Measurements from ENCODE around the gene SCG5.

SCG5 gene

GRCh38 chr15:32718821-32719716, 77.6 kb downstream of the SCG5 start:
- Histone ChIP-seq H3K4me2 (peak overlapping the region; percentile 89), H4K20me1 (peaks cover 27% of the 10 kb centered on the region), H3K27me3 (peaks cover 83% of the 10 kb centered on the region), H3K36me3 (no peaks in the 10 kb centered on the region), H3K9ac (no peak overlapping the region), H3K4me3 (peak overlapping the region; percentile 63), H3K4me1 (peaks cover 37% of the 10 kb centered on the region), H3K9me3 (peaks cover 4% of the 10 kb centered on the region; the same call in 1 of the 2 replicates), H3K27ac (no peak overlapping the region)
- no peak for TF ChIP-seq Cebpa-rat (IDR thresholded peaks at IDR 0.05)

GRCh38 chr15:32721596-32721995, 80.1 kb downstream of the SCG5 start:
- H3K36me3 ChIP-seq, result no peaks in the 10 kb centered on the region
- H3K4me2 ChIP-seq, result no peak overlapping the region
- peaks cover 27% of the 10 kb centered on the region for H4K20me1 ChIP-seq
- H3K27me3 ChIP-seq, result peaks cover 61% of the 10 kb centered on the region
- peaks cover 28% of the 10 kb centered on the region for H3K4me1 ChIP-seq
- H3K9ac ChIP-seq, result no peak overlapping the region
- no peak overlapping the region for H3K4me3 ChIP-seq
- peaks cover 7% of the 10 kb centered on the region for H3K9me3 ChIP-seq
- no peak overlapping the region for H3K27ac ChIP-seq
- TF ChIP-seq Cebpa-rat (IDR thresholded peaks at IDR 0.05), result no peak

GRCh38 chr15:32722136-32722535, 80.6 kb downstream of the SCG5 start:
- no peak overlapping the region for H3K27ac ChIP-seq
- H3K9me3 ChIP-seq, result peaks cover 7% of the 10 kb centered on the region
- no peak overlapping the region for H3K9ac ChIP-seq
- no peak overlapping the region for H3K4me2 ChIP-seq
- H3K4me1 ChIP-seq, result peaks cover 22% of the 10 kb centered on the region
- no peak overlapping the region for H3K4me3 ChIP-seq
- H3K36me3 ChIP-seq, result no peaks in the 10 kb centered on the region
- H4K20me1 ChIP-seq, result peaks cover 25% of the 10 kb centered on the region
- H3K27me3 ChIP-seq, result peaks cover 55% of the 10 kb centered on the region
- TF ChIP-seq Cebpa-rat (IDR thresholded peaks at IDR 0.05), result no peak

- Histone ChIP-seq H3K27me3 (peaks cover 43% of the 10 kb centered on the region), H3K9me3 (peaks cover 9% of the 10 kb centered on the region), H3K27ac (no peak overlapping the region), H4K20me1 (peaks cover 14% of the 10 kb centered on the region), H3K9ac (no peak overlapping the region), H3K4me1 (peaks cover 10% of the 10 kb centered on the region), H3K36me3 (no peaks in the 10 kb centered on the region), H3K4me2 (no peak overlapping the region), H3K4me3 (no peak overlapping the region)
- no peak for TF ChIP-seq Cebpa-rat (IDR thresholded peaks at IDR 0.05)
Measured at GRCh38 chr15:32723171-32723948, 81.8 kb downstream of the SCG5 start.

- no peaks in the 10 kb centered on the region for H3K36me3 ChIP-seq
- H3K4me3 ChIP-seq, result no peak overlapping the region
- H3K4me1 ChIP-seq, result no peaks in the 10 kb centered on the region
- H3K27me3 ChIP-seq, result no peaks in the 10 kb centered on the region
- no peak overlapping the region for H3K4me2 ChIP-seq
- no peak overlapping the region for H3K27ac ChIP-seq
- no peak overlapping the region for H3K9ac ChIP-seq
- no peaks in the 10 kb centered on the region for H4K20me1 ChIP-seq
- no peak for TF ChIP-seq Cebpa-rat (IDR thresholded peaks at IDR 0.05)
- H3K9me3 ChIP-seq, result peaks cover 10% of the 10 kb centered on the region; the same call in 1 of the 2 replicates
Measured at GRCh38 chr15:32729700-32730395, 88.3 kb downstream of the SCG5 start.

GRCh38 chr15:32730677-32731654, 89.5 kb downstream of the SCG5 start:
- Histone ChIP-seq H4K20me1 (no peaks in the 10 kb centered on the region), H3K4me2 (no peak overlapping the region), H3K9me3 (peaks cover 9% of the 10 kb centered on the region; the same call in 1 of the 2 replicates), H3K36me3 (no peaks in the 10 kb centered on the region), H3K4me3 (no peak overlapping the region), H3K27ac (no peak overlapping the region), H3K27me3 (no peaks in the 10 kb centered on the region), H3K4me1 (no peaks in the 10 kb centered on the region), H3K9ac (no peak overlapping the region)
- TF ChIP-seq Cebpa-rat (IDR thresholded peaks at IDR 0.05), result no peak

GRCh38 chr15:32732574-32733157, 91.2 kb downstream of the SCG5 start:
- no peak for TF ChIP-seq Cebpa-rat (IDR thresholded peaks at IDR 0.05)
- Histone ChIP-seq H3K36me3 (no peaks in the 10 kb centered on the region), H3K4me2 (no peak overlapping the region), H3K27ac (no peak overlapping the region), H3K4me3 (no peak overlapping the region), H3K9me3 (peaks cover 6% of the 10 kb centered on the region; the same call in 1 of the 2 replicates), H3K4me1 (no peaks in the 10 kb centered on the region), H4K20me1 (no peaks in the 10 kb centered on the region), H3K27me3 (no peaks in the 10 kb centered on the region), H3K9ac (no peak overlapping the region)

- no peaks in the 10 kb centered on the region for H3K27me3 ChIP-seq
- no peaks in the 10 kb centered on the region for H3K36me3 ChIP-seq
- H3K4me3 ChIP-seq, result no peak overlapping the region
- peaks cover 5% of the 10 kb centered on the region; the same call in 1 of the 2 replicates for H3K9me3 ChIP-seq
- H3K4me1 ChIP-seq, result no peaks in the 10 kb centered on the region
- no peak for TF ChIP-seq Cebpa-rat (IDR thresholded peaks at IDR 0.05)
- no peaks in the 10 kb centered on the region for H4K20me1 ChIP-seq
- no peak overlapping the region for H3K4me2 ChIP-seq
- no peak overlapping the region for H3K27ac ChIP-seq
- no peak overlapping the region for H3K9ac ChIP-seq
Measured at GRCh38 chr15:32733281-32733680, 91.8 kb downstream of the SCG5 start.
